Measurements from ENCODE around the gene ZC3HAV1L.
"Not testable (repeated sequence)": the region's sequence is repeated elsewhere in the genome, so short reads cannot be mapped to it uniquely, and the experiment has no call there.

Gene ZC3HAV1L

GRCh38 chr7:139035586-139036353 is at the start of gene ZC3HAV1L:
TSS of gene ZC3HAV1L (minus strand) at chr7:139036042. CDS start at chr7:139036017, 25 bp downstream.
- Mint-ChIP-seq H3K4me3 (peak within 1 kb of the TSS; percentile 84), H3K27ac (peak within 1 kb of the TSS; percentile 76)

GRCh38 chr7:139084709-139085108 is 48.9 kb upstream of the ZC3HAV1L start:
- H3K36me3 Mint-ChIP-seq (ENCODE audit: low read depth): peaks cover 95% of the 10 kb centered on the region
- peak; percentile 35 for ATAC-seq
- DNase-seq: no peak
- peak overlapping the region; percentile 93 for H3K27ac Mint-ChIP-seq
- peaks cover 23% of the 10 kb centered on the region for H3K9me3 Mint-ChIP-seq
- H3K27me3 Mint-ChIP-seq: no peaks in the 10 kb centered on the region
- H3K4me3 Mint-ChIP-seq: peak overlapping the region; percentile 63
- H3K4me1 Mint-ChIP-seq: peaks cover 91% of the 10 kb centered on the region

More at GRCh38 chr7:139035586-139036353, at the start of gene ZC3HAV1L:
- Mint-ChIP-seq H3K9me3 (no peaks in the 10 kb centered on the region), H3K4me1 (peaks cover 26% of the 10 kb centered on the region), H3K36me3 (ENCODE audit: low read depth) (peaks cover 25% of the 10 kb centered on the region), H3K27me3 (peaks cover 2% of the 10 kb centered on the region)
- DNase-seq: peak; percentile 74
- ATAC-seq: peak; percentile 92

- Mint-ChIP-seq H3K27me3 (no peaks in the 10 kb centered on the region), H3K9me3 (peaks cover 2% of the 10 kb centered on the region), H3K36me3 (ENCODE audit: low read depth) (peaks cover 93% of the 10 kb centered on the region), H3K4me1 (peaks cover 84% of the 10 kb centered on the region), H3K27ac (peak overlapping the region; percentile 74), H3K4me3 (no peak overlapping the region)
- ATAC-seq: no peak
- no peak for DNase-seq
Measured at GRCh38 chr7:139081584-139081983, 45.7 kb upstream of the ZC3HAV1L start.

- DNase-seq (no peak), ATAC-seq (no peak)
- peak overlapping the region; percentile 74 for H3K27ac Mint-ChIP-seq
- peaks cover 92% of the 10 kb centered on the region for H3K36me3 Mint-ChIP-seq (ENCODE audit: low read depth)
- no peak overlapping the region for H3K4me3 Mint-ChIP-seq
- peaks cover 80% of the 10 kb centered on the region for H3K4me1 Mint-ChIP-seq
- H3K27me3 Mint-ChIP-seq: no peaks in the 10 kb centered on the region
- H3K9me3 Mint-ChIP-seq: no peaks in the 10 kb centered on the region
Measured at GRCh38 chr7:139080905-139081304, 45.1 kb upstream of the ZC3HAV1L start.

GRCh38 chr7:139079861-139080260 is 44.0 kb upstream of the ZC3HAV1L start:
- H3K4me1 Mint-ChIP-seq: peaks cover 74% of the 10 kb centered on the region
- DNase-seq: no peak
- peak overlapping the region; percentile 74 for H3K27ac Mint-ChIP-seq
- no peak for ATAC-seq
- no peak overlapping the region for H3K4me3 Mint-ChIP-seq
- no peaks in the 10 kb centered on the region for H3K9me3 Mint-ChIP-seq
- H3K27me3 Mint-ChIP-seq: no peaks in the 10 kb centered on the region
- H3K36me3 Mint-ChIP-seq (ENCODE audit: low read depth): peaks cover 87% of the 10 kb centered on the region

- Mint-ChIP-seq H3K27ac (peak overlapping the region; percentile 82), H3K4me1 (peaks cover 71% of the 10 kb centered on the region), H3K9me3 (no peaks in the 10 kb centered on the region), H3K27me3 (no peaks in the 10 kb centered on the region), H3K36me3 (ENCODE audit: low read depth) (peaks cover 82% of the 10 kb centered on the region), H3K4me3 (no peak overlapping the region)
- ATAC-seq (no peak), DNase-seq (no peak)
Measured at GRCh38 chr7:139078911-139079310, 43.1 kb upstream of the ZC3HAV1L start.

GRCh38 chr7:139078399-139078798 is 42.6 kb upstream of the ZC3HAV1L start:
- Mint-ChIP-seq H3K27me3 (no peaks in the 10 kb centered on the region), H3K9me3 (no peaks in the 10 kb centered on the region), H3K27ac (peak overlapping the region; percentile 82), H3K4me1 (peaks cover 72% of the 10 kb centered on the region), H3K36me3 (ENCODE audit: low read depth) (peaks cover 81% of the 10 kb centered on the region), H3K4me3 (no peak overlapping the region)
- ATAC-seq (no peak), DNase-seq (no peak)

- Mint-ChIP-seq H3K4me1 (peaks cover 70% of the 10 kb centered on the region), H3K27ac (peak overlapping the region; percentile 27), H3K36me3 (ENCODE audit: low read depth) (peaks cover 78% of the 10 kb centered on the region)
- H3K27me3 Mint-ChIP-seq, H3K9me3 Mint-ChIP-seq, DNase-seq, H3K4me3 Mint-ChIP-seq, ATAC-seq: not testable (repeated sequence)
Measured at GRCh38 chr7:139077706-139078105, 41.9 kb upstream of the ZC3HAV1L start.

- no peaks in the 10 kb centered on the region for H3K27me3 Mint-ChIP-seq
- H3K27ac Mint-ChIP-seq: peak overlapping the region; percentile 49
- peaks cover 77% of the 10 kb centered on the region for H3K36me3 Mint-ChIP-seq (ENCODE audit: low read depth)
- ATAC-seq (no peak), DNase-seq (no peak)
- no peaks in the 10 kb centered on the region for H3K9me3 Mint-ChIP-seq
- no peak overlapping the region for H3K4me3 Mint-ChIP-seq
- peaks cover 68% of the 10 kb centered on the region for H3K4me1 Mint-ChIP-seq
Measured at GRCh38 chr7:139075871-139076686, 40.2 kb upstream of the ZC3HAV1L start.

GRCh38 chr7:139075031-139075652 is 39.3 kb upstream of the ZC3HAV1L start:
- H3K36me3 Mint-ChIP-seq (ENCODE audit: low read depth): peaks cover 71% of the 10 kb centered on the region
- no peaks in the 10 kb centered on the region for H3K9me3 Mint-ChIP-seq
- ATAC-seq: peak; percentile 74
- H3K4me3 Mint-ChIP-seq: peak overlapping the region; percentile 32
- DNase-seq: peak; percentile 63
- no peaks in the 10 kb centered on the region for H3K27me3 Mint-ChIP-seq
- peak overlapping the region; percentile 59 for H3K27ac Mint-ChIP-seq
- H3K4me1 Mint-ChIP-seq: peaks cover 58% of the 10 kb centered on the region

GRCh38 chr7:139072796-139073195 is 37.0 kb upstream of the ZC3HAV1L start:
- Mint-ChIP-seq H3K27me3 (no peaks in the 10 kb centered on the region), H3K36me3 (ENCODE audit: low read depth) (peaks cover 70% of the 10 kb centered on the region), H3K27ac (peak overlapping the region; percentile 88), H3K4me1 (peaks cover 44% of the 10 kb centered on the region), H3K4me3 (peak overlapping the region; percentile 43), H3K9me3 (no peaks in the 10 kb centered on the region)
- DNase-seq (no peak), ATAC-seq (no peak)

- DNase-seq: no peak
- peaks cover 39% of the 10 kb centered on the region for H3K4me1 Mint-ChIP-seq
- peak; percentile 31 for ATAC-seq
- peak overlapping the region; percentile 88 for H3K27ac Mint-ChIP-seq
- H3K27me3 Mint-ChIP-seq: no peaks in the 10 kb centered on the region
- no peak overlapping the region for H3K4me3 Mint-ChIP-seq
- H3K9me3 Mint-ChIP-seq: no peaks in the 10 kb centered on the region
- H3K36me3 Mint-ChIP-seq (ENCODE audit: low read depth): peaks cover 72% of the 10 kb centered on the region
Measured at GRCh38 chr7:139071680-139072079, 35.8 kb upstream of the ZC3HAV1L start.

- H3K36me3 Mint-ChIP-seq (ENCODE audit: low read depth): peaks cover 80% of the 10 kb centered on the region
- H3K9me3 Mint-ChIP-seq: no peaks in the 10 kb centered on the region
- H3K27ac Mint-ChIP-seq: peak overlapping the region; percentile 25
- H3K4me1 Mint-ChIP-seq: peaks cover 27% of the 10 kb centered on the region
- DNase-seq (no peak), ATAC-seq (peak; percentile 31)
- no peak overlapping the region for H3K4me3 Mint-ChIP-seq
- no peaks in the 10 kb centered on the region for H3K27me3 Mint-ChIP-seq
Measured at GRCh38 chr7:139068544-139069399, 32.9 kb upstream of the ZC3HAV1L start.

GRCh38 chr7:139066315-139066714 is 30.5 kb upstream of the ZC3HAV1L start:
- H3K4me3 Mint-ChIP-seq: no peak overlapping the region
- ATAC-seq: no peak
- H3K27me3 Mint-ChIP-seq: no peaks in the 10 kb centered on the region
- H3K36me3 Mint-ChIP-seq (ENCODE audit: low read depth): peaks cover 76% of the 10 kb centered on the region
- H3K27ac Mint-ChIP-seq: peak overlapping the region; percentile 59
- no peak for DNase-seq
- H3K4me1 Mint-ChIP-seq: peaks cover 24% of the 10 kb centered on the region
- no peaks in the 10 kb centered on the region for H3K9me3 Mint-ChIP-seq
